HuH-7.5 (cell line): Measurements from ENCODE around the gene ASB8.
"Not testable (repeated sequence)": the region's sequence is repeated elsewhere in the genome, so short reads cannot be mapped to it uniquely, and the experiment has no call there.

Experiments
- DNase-seq: peaks from one replicate; pipeline ENCODE4 v3.0.0; 2011; ENCODE audit warnings: low spot score

Gene ASB8

DNA sequence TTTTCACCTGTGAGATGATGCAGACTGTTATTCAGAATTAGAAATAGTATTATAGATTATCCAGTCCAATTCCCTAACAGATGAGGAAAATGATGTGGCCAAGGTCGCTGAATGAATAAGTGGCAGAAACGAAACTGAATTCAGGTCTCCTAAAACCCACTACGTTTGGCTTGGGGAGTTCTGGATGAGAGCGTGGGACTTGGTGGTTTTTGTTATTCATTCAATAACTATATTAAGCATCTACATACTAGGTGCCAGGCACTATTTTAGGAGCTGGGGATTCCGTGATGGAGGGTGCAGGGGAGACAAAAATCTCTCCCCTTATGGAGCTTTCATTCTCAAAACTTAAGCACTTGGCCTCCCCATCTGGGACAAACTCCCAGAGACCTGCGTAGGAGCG is 25.3 kb upstream of the ASB8 start:
- no peak for DNase-seq

DNA sequence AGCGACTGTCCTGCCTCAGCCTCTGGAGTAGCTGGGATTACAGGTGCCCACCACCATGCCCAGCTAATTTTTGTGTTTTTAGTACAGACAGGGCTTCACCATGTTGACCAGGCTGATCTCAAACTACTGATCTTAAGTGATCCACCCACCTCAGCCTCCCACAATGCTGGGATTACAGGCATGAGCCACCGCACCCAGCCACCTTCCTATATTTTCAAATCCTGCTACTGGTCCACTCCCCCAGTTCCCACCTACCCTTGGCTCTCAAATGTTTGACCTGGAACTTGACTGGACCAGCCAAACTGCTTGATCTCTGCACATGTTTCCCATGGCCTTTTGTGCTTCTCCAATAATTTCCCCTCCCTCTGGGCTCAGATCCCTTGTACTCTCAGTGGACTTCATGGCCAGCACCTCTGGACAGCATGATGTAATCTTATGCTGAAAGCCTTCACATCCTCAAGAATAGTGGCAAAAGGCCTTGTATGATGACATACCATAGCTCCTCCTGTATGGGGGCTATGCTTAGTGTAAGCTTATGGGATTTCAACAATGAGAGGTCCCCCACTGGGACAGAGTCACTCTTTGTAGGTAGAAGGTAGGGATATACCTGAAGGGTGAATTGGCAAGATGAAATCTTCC is 23.7 kb upstream of the ASB8 start:
- no peak for DNase-seq

DNA sequence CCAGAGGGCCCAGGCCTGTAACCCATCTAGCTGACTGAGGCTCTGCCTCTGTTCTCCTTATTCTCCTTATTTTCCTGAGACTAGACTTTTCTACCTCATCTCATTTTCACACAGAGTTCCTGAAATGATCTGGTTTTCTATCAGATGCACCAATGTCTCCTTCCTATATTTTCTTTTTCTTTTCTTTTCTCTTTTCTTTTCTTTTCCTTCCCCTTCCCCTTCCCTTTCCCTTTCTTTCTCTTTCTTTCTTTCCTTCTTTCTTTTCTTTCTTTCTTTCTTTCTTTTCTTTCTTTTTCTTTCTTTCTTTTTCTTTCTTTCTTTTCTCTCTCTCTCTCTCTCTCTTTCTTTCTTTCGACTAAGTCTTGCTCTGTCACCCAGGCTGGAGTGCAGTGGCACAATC is 23.1 kb upstream of the ASB8 start:
- no peak for DNase-seq

DNA sequence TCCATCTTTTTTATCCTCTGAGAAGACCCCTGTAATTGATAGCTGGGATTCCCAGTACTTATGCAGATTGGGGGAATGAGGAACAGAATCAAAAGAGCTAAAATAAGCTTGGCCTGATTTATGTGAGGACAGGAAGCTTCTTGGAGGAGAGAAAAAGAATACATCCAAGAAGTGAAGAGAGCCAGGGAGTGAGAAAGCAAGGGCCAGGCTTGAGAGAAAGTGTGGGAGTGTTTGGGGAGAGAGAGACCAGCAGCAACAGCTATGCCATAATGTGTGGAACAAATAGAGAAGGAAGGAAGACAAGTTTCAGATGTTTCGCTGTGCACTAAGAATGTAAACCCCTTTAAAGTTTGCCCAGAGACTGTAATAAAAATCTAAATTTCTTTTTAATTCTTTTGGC is 22.2 kb upstream of the ASB8 start:
- no peak for DNase-seq

DNA sequence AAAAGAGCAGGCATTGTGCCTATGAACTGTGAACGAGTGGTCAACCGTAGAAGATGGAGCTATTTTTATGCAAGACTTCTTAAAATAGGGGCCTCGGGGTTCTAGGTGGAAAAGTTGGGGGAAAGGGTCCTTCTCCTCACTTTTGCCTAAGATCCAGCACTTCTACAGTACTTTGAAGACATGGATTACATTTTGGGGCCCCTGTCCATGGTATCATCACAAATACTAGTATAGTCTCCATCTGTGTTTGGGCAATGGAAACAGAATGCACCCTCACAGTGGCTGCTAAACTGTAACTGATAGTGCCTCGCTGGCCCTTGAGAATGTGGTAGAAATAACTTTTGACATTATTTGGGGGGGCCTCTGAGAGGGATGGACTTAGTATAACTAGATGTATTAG is 20.7 kb upstream of the ASB8 start:
- no peak for DNase-seq

DNA sequence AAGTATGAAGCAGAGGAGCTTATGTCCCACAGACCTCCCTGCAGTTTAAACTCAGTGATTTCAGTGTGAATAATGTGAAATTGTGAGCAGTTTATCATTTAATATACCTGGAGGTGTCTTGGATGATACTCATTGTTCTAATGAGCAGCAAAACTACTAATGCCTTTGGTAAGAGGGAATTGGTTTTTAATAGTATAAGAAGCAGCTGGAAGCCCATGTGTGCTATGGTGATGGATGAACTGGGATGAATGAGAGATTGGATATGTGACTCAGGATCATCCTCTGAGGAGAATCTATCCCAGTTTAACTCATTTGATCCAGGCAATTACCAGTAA is 19.1 kb upstream of the ASB8 start:
- DNase-seq, result no peak

DNA sequence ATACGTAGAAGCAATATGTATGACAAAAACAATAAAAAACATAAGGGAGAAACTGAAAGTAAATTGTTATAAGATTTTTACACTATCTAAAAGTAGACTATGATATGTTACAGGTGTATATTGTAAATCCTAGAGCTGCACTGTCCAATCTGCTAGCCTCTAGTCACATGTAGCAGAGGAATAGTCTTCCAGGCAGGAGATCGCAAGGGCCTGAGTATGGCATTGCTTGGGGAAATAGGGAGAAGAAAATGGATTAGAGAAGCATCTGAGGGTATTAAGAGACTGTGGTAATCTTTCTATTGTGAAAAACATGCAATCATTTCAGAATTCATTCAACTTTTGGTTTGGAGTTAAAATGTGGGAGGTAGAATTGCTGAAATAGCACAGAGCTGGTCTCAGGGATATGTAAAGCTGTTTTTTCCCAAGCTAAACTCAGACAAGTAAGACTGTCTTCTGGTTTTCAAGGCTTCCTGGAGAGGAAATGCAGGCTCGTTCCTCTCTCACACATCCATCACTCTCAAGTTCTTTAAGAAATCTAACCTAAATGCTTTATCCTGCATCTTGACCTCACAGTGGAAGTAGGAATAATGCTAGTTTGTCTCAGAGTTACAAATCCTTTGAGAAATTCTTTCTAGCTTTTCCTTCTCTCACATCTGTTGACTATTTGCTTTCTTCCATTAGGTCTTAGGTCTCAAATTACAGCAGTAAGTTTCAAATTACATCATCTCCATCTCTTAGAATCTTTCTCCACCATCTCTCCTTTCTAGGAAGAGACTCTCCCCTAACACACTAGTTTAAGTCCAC is 18.5 kb upstream of the ASB8 start:
- no peak for DNase-seq

DNA sequence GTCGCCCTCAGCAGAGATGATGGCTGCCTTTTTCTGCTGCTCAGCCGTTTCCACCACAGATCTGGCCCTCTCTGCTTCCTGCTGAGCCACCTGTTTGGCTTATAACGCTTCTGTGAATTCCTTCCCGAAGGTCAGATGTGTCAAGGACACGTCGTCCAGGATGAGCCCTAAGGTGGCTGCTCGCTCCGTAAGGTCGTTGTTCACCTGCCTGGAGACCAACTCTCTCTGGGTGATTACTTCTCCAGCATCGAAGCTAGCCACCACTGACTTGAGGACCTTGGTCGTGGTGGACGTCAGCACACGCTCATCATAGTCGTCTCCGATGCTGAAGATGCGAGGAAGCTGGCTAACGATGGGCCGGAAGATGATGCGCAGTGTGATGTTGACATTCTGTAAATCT is 11.7 kb upstream of the ASB8 start:
- no peak for DNase-seq

DNA sequence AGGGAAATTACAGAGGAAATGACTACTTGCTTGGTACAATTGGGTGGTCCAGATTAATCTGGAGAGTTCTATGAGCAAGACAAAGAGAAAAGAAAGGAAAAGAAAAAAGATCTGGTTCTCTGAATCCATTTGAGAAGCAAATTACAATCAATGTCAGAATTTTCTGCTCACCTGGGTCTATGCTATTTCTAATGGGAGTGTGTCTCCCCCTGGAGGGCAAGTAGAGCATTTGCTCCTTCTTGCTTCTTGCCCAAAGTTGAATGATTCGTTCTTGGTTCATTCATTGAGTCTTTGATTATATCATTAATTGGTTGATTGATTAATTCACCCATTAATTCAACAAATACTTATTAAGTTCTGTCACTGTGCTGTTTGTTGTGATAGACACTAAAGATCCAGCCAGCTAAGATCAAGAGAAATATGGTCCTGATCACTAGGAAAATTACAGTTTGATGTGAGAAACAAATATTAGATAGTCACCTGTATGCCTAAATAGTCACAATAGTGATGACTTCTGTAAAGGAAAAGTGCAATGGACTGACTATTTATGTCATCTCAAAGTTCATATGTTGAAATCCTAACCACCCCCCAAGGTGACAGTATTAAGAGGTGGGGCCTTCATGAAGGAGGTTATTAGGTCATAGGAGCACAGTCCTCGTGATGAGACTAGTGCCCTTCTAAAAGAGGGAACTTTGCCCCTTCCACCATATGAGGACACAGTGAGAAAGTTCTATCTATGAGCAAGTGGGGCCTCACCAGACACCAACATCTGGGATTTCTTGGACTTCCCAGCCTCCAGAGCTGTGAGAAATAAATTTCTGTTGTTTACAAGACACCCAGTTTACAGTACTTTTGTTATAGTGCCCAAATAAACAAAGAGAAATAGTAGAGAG is 8.0 kb upstream of the ASB8 start:
- peak; percentile 50 for DNase-seq

DNA sequence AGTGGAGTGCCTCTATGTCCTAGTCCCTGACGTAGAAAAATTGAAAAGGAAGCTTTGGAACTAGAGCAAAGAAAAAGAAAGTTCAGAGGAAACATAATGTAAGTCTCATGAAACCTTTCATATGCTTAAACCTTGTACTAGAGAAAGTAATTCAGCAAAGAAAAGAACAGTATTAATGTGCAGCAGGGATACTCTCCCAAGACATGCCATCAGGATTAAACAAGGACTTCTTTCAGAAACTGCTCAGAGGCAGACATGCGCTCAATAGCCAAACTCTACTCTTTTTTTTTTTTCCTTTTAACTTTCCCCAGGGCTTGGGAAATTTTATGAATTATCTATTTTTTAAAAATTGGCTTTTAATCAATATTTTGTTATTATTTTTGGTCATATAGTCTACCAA is 7.1 kb upstream of the ASB8 start:
- DNase-seq, result no peak

DNA sequence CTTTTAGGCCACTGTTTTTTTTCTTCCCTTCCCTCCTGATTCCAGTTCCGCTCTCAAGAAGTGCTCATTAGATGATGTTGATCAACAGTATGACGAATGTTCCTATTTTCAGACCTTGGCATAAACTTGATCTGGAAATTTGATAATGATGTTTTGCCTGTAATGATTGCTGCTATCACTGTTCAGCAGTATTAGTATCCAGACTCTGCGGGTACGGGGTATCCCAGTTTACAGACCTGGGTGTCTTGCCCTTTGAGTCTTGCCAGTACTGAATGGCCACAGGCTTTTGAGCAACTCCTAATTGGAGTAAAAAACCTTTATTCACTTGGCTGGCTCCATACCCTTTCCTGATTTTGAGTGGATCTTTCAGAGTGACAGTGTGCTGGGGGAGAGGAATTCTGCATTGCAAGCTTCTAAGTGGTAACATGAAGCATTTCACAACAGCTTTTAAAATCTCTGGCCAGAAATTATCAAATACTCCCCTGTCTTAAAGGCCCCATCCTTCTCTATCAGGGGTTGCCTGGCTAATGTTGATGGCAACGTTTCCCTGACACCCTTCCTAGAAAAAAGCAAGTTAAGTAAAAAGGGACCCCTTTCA is 5.9 kb upstream of the ASB8 start:
- no peak for DNase-seq

DNA sequence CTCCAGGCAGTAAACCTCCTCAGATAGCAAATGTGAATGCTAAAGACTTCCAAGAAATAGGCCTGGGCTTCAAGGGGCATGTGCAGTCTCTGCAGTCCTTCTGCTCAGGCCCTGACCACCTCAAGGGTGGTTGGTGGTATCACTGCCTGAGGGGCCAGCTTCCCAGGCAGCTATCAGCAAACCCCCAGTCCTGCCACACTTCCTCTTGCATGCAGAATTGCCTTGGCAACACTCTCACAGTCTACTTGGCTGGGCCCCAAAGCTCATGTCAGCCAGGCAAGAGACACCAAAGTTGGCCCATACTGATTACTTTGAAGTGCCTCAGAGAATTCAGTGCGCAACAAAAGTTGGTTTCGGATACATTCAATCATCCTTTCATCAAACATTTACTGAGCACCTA is 3.5 kb upstream of the ASB8 start:
- no peak for DNase-seq

DNA sequence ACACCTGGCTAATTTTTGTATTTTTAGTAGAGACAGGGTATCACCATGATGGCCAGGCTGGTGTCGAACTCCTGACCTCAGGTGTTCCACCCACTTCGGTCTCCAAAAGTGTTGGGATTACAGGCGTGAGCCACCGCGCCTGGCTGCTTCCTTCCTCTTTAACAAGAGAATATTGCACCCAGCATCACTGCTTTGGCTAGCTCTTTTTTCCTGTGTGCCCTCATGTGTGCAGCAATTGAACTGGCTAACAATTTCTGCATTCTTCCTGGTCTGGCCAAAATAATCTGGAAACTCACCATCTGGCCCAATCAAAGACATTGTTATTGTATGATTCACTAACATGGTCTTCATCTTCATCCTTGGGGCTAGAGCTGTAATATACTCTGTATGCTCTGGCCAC is 2.7 kb upstream of the ASB8 start:
- DNase-seq, result no peak

DNA sequence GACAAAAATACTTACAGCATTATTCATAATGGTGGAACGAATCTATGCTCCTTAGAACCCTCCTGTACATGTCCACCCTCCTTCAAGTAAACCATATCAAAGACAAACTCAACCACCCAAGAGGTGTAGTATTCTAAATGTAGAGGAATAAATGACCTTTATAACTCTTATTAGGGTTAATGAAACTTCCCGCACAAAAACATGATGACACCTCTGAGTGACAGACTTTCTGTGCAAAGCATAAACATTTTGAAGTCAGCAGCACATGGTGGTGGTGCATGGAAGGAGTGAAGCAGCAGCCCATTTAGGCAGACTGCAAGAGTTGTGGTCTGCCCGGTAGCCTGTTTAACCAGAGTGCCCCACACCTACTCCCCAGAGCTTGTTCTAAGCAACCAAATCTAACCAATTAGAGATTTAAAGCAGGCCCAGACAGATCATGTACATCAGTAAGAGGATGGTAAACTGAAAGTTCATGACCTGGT is 615 bp upstream of the ASB8 start:
- DNase-seq, result no peak

DNA sequence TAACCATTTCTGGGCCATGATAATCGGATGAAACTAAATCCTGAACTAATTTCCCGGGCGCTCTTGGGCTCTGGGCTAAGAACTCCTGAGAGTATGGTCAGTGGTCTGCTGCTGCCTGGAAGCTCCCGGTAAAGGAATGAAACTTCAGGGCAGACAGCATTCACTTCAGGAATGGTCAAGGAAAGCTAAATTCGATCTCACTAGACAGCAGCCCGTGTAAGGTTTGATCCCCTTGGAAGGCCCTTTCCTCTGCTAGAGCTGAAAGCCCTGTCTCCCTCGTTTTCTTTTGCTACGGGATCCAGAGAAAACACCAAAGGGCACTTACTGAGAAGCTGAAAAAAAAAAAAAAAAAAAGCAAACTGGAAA is 680 bp downstream of the ASB8 start:
- no peak for DNase-seq

DNA sequence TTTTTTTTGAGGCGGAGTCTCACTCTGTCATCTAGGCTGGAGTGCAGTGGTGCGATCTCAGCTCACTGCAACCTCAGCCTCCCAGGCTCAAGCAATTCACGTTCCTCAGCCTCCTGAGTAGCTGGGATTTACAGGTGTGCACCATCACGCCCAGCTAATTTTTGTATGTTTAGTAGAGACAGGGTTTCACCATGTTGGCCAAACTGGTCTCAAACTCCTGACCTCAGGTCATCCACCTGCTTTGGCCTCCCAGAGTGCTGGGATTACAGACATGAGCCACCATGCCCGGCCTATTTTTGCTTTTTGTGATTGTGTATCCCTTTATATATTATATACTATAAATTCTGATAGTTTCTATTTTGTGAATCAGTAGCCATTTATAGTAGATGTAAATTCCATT is 1.5 kb downstream of the ASB8 start:
- not testable (repeated sequence) for DNase-seq

DNA sequence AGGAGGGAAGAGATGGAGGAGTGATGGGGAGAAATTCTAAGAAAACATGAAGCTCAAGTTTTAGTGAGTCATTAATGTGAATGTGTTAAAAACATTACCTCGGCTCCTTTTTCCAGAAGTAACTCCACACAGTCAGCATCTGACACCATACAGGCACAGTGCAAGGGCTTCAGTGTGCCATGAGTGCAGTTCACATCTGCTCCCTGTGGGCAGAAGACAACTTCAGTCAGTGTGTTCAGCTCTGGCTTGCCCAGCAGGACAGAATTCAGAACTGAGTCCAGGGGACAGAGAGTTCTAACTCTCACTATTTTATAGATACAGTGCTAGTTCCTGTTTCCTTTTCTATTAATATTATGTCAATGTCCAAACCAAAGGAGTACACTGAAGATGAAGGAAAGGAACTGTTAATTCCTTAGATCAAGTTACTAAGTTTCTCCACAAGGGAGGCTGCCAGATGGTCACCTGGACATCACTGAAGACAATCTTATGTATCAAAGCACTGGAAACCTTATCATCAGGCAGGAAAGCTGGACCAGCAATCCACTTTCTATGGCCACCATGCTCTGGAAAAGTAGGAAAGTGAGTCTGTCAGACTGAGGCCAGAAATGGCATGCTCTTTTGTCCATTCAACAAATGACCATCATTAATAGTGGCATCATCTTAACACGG is 6.1 kb downstream of the ASB8 start:
- no peak for DNase-seq

DNA sequence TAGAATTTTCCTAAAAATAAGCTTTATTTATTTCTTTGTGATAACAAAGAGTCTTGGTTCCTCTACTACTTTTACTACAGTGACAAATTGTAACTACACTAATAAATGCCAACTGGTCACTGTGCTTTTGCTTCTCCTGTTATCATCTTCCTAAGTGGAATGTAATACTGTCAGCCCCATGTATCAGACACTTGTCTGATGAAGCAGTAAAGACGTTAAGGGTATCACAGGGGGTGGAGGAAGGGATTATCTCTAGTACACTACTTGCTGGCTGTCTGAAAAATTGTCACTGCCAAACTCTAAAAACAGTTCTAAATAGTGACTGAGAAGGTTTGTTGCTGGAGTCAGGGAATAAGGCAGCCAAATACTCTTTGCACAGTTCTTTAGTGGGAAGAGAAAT is 11.3 kb downstream of the ASB8 start:
- no peak for DNase-seq

DNA sequence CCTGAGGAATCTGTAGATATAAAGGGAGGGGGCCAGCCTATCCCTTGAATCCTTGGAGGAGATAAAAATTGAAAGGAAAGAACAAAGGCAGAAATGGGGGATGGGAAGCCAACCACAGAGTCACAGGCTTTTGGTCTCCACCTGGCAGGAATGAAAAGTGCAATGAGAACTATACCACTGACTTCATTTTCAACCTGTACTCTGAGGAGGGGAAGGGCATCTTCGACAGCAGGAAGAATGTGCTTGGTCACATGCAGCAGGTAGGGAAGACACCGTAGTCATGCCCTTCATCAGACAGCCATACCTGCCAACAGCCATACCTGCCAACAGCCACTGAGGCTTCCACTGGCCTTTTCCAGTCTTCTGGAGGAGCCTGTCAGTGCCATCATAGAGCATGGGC is 13.4 kb downstream of the ASB8 start:
- no peak for DNase-seq

DNA sequence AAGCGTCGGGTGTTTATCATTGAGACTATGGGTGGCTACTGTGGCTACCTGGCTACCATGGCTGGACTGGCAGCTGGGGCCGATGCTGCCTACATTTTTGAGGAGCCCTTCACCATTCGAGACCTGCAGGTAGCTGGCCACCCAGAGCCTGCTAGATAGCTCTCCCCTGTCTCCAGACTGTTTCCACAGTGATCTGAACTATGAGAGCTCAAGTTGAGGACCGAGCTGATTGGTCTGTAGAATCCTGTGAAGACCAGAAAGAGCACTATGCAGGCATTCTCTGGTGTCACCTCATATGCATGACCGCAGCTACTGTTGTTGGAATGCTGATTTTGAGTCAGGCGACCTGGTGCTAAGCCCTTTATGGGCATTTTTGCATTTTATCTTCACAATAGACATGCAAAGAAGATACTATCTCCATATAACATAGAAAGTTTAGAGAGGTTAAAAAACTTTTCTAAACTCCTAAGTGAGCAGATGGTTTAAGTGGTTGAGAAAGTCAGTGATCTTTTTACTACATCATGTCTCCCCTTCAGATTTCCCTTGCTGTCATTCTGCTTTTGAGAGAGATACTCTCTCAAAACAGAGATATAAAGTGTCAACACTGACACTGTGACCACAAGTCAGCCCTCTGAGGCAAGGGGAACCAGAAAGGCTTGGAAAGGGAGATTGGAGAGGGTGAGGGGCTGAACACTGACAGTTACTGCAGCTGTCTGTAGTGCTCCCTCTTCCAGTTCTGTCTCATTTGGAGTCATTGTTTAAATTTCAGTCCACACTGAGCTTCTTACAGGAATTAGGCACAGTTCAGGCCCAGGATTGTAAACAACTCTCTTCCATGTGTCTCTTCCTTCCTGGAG is 14.3 kb downstream of the ASB8 start:
- DNase-seq, result no peak

DNA sequence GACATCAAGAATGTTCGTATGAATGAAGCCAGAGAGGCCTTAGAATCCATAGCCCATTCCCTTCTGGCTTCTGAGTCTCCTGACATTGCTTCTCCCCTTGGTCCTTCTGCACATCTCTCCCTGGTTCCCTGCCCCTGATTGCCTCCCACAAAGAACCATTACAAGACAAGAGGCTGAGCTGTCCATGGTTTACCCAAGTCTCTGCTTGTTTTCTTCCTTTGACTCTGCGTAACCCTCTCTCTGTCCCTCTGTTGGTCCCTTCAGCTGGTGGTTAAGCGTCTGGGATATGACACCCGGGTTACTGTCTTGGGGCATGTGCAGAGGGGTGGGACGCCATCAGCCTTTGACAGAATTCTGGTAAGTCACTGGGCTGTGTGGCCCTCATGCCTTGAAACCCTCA is 22.3 kb downstream of the ASB8 start:
- DNase-seq, result no peak
